HepG2 (cell line): ENCODE measurements around the gene MS4A6A.

Source experiments
- CREM ChIP-seq, 2 experiments: sonication (generic) in 1 of 2; formaldehyde crosslinking in 1 of 2; IDR thresholded peaks; 2 replicates each; pipeline versions ENCODE4 v1.4.0 to v1.6.1; 2016 to 2020; ENCODE audit warnings: antibody characterized with exemption in 1 of 2, mild to moderate bottlenecking in 1 of 2, missing genetic modification reagents in 1 of 2
- EP300 ChIP-seq, 3 experiments: sonication (generic) in 1 of 3; formaldehyde crosslinking in 1 of 3; IDR thresholded peaks; 2 replicates each; pipeline versions ENCODE4 v1.5.1 to v1.6.1; 2011 to 2020; ENCODE audit warnings: low read depth in 2 of 3, low read length in 2 of 3, borderline replicate concordance in 1 of 3, improper control_type of control experiment in 1 of 3, mild to moderate bottlenecking in 1 of 3, missing genetic modification reagents in 1 of 3, moderate library complexity in 1 of 3
- NFRKB ChIP-seq: fragments of 450-650 bp; IDR thresholded peaks from 2 replicates; pipeline ENCODE4 v1.6.1; 2017
- POLR2A ChIP-seq, 2 experiments: IDR thresholded peaks; 2 replicates each; pipeline ENCODE4 v1.6.1; 2011; ENCODE audit warnings: low read depth in 2 of 2, low read length in 2 of 2, mild to moderate bottlenecking in 1 of 2, moderate library complexity in 1 of 2; ENCODE audit not compliant: insufficient read depth in 1 of 2
- USF2 ChIP-seq, 2 experiments: sonication (generic) in 1 of 2; formaldehyde crosslinking in 1 of 2; IDR thresholded peaks; 2 replicates each; pipeline versions ENCODE4 v1.5.1 to v1.6.1; 2011 to 2020; ENCODE audit warnings: borderline replicate concordance in 1 of 2, low read depth in 1 of 2, low read length in 1 of 2, mild to moderate bottlenecking in 1 of 2, missing genetic modification reagents in 1 of 2, moderate library complexity in 1 of 2
- ZNF75D ChIP-seq: sonication (generic); formaldehyde crosslinking; IDR thresholded peaks from 2 replicates; pipeline ENCODE4 v1.8.1; 2023; ENCODE audit warnings: missing genetic modification reagents, mild to moderate bottlenecking, borderline replicate concordance
- ZSCAN30 ChIP-seq: sonication (generic); formaldehyde crosslinking; IDR thresholded peaks from 2 replicates; pipeline ENCODE4 v1.5.0; 2020; ENCODE audit warnings: mild to moderate bottlenecking, missing genetic modification reagents
- TF ChIP-seq, protein P1 (sequence below): sonication (generic); IDR thresholded peaks from 2 replicates; pipeline ENCODE4 v1.6.1; 2016; ENCODE audit warnings: low read depth, borderline replicate concordance
- TF ChIP-seq, protein P2 (sequence below): sonication (generic); formaldehyde crosslinking; IDR thresholded peaks from 2 replicates; pipeline ENCODE4 v1.4.0; 2020; ENCODE audit warnings: mild to moderate bottlenecking, missing genetic modification reagents
- TF ChIP-seq, protein P3 (sequence below): sonication (generic); formaldehyde crosslinking; IDR thresholded peaks from 2 replicates; pipeline ENCODE4 v1.5.0; 2020; ENCODE audit warnings: mild to moderate bottlenecking, missing genetic modification reagents, moderate library complexity

DNA sequence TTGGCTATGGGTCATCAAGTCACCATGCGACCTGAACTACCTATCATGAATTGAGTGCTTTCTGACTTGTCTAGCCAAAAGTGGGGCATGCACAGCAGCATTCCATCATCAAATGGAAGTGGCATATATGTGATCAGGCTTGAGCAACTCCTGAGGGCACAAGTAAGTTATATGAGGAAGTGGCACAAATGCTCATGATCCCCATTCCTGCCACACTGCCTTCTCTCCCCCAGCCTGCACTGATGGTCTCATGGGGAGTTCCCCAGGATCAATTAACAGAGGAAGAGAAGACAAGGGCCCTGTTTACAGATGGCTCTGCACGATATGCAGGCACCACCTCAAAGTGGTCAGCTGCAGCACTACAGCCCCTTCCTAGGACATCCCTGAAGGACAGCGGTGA lies 38.3 kb upstream of the MS4A6A start:
- TF ChIP-seq CREM (IDR thresholded peaks at IDR 0.05) (no peak), CREM (CRISPR knock-in tag; IDR thresholded peaks at IDR 0.05) (no peak), ZSCAN30 (CRISPR knock-in tag) (no peak), POLR2A (IDR thresholded peaks at IDR 0.05; ENCODE audit: insufficient read depth in 1 of 2, low read depth in 2 of 2, low read length in 2 of 2) (no peak), EP300 (IDR thresholded peaks at IDR 0.05; ENCODE audit: low read depth in 2 of 2, low read length in 2 of 2) (no peak), EP300 (CRISPR knock-in tag; IDR thresholded peaks at IDR 0.05; ENCODE audit: borderline replicate concordance) (no peak), USF2 (IDR thresholded peaks at IDR 0.05; ENCODE audit: low read depth, low read length) (no peak), USF2 (CRISPR knock-in tag; IDR thresholded peaks at IDR 0.05; ENCODE audit: borderline replicate concordance) (no peak), NFRKB (no peak), ZNF75D (no peak)
- TF ChIP-seq, protein P1, sequence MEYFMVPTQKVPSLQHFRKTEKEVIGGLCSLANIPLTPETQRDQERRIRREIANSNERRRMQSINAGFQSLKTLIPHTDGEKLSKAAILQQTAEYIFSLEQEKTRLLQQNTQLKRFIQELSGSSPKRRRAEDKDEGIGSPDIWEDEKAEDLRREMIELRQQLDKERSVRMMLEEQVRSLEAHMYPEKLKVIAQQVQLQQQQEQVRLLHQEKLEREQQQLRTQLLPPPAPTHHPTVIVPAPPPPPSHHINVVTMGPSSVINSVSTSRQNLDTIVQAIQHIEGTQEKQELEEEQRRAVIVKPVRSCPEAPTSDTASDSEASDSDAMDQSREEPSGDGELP: no peak
- TF ChIP-seq, protein P2, sequence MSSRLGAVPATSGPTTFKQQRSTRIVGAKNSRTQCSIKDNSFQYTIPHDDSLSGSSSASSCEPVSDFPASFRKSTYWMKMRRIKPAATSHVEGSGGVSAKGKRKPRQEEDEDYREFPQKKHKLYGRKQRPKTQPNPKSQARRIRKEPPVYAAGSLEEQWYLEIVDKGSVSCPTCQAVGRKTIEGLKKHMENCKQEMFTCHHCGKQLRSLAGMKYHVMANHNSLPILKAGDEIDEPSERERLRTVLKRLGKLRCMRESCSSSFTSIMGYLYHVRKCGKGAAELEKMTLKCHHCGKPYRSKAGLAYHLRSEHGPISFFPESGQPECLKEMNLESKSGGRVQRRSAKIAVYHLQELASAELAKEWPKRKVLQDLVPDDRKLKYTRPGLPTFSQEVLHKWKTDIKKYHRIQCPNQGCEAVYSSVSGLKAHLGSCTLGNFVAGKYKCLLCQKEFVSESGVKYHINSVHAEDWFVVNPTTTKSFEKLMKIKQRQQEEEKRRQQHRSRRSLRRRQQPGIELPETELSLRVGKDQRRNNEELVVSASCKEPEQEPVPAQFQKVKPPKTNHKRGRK (CRISPR knock-in tag): no peak
- TF ChIP-seq, protein P3, sequence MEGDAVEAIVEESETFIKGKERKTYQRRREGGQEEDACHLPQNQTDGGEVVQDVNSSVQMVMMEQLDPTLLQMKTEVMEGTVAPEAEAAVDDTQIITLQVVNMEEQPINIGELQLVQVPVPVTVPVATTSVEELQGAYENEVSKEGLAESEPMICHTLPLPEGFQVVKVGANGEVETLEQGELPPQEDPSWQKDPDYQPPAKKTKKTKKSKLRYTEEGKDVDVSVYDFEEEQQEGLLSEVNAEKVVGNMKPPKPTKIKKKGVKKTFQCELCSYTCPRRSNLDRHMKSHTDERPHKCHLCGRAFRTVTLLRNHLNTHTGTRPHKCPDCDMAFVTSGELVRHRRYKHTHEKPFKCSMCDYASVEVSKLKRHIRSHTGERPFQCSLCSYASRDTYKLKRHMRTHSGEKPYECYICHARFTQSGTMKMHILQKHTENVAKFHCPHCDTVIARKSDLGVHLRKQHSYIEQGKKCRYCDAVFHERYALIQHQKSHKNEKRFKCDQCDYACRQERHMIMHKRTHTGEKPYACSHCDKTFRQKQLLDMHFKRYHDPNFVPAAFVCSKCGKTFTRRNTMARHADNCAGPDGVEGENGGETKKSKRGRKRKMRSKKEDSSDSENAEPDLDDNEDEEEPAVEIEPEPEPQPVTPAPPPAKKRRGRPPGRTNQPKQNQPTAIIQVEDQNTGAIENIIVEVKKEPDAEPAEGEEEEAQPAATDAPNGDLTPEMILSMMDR (CRISPR knock-in tag): no peak
